Endodermal cell (in vitro differentiated cells): ENCODE data around the gene ELP4. TPM values are rescaled to one million over a fixed set of nuclear protein-coding genes. Genes with fewer than 3 reads are reported as not detected.
A peak's percentile ranks its signal among the peaks of the same experiment; 100 is the strongest.

Source experiments
- DNase-seq: peaks from one replicate; pipeline ENCODE4 v3.0.0-alpha.2; 2017
- H3K27ac ChIP-seq: 2 replicates; pipeline ENCODE4 v1.5.1; 2013; ENCODE audit warnings: mild to moderate bottlenecking, low read depth, low read length, moderate library complexity
- H3K27me3 ChIP-seq: 2 replicates; pipeline ENCODE4 v1.6.1; 2013; ENCODE audit warnings: mild to moderate bottlenecking, low read length, moderate library complexity; ENCODE audit not compliant: insufficient read depth, control insufficient read depth, poor library complexity, severe bottlenecking
- H3K36me3 ChIP-seq: 2 replicates; pipeline ENCODE4 v1.7.0; 2013; ENCODE audit warnings: mild to moderate bottlenecking, low read length, moderate library complexity; ENCODE audit not compliant: control insufficient read depth, insufficient read depth
- H3K4me1 ChIP-seq: one replicate; pipeline ENCODE4 v1.7.0; 2013; ENCODE audit warnings: low read length; ENCODE audit not compliant: control insufficient read depth, insufficient read depth
- H3K4me3 ChIP-seq: 2 replicates; pipeline ENCODE4 v1.5.1; 2013; ENCODE audit warnings: mild to moderate bottlenecking, low read length, moderate library complexity
- H3K9ac ChIP-seq: 2 replicates; pipeline ENCODE4 v1.6.1; 2013; ENCODE audit warnings: mild to moderate bottlenecking, low read length, moderate library complexity; ENCODE audit not compliant: poor library complexity, severe bottlenecking; ENCODE audit errors: extremely low read depth
- H3K9me3 ChIP-seq: 2 replicates; pipeline ENCODE4 v1.6.1; 2013; ENCODE audit warnings: mild to moderate bottlenecking, low read length, moderate library complexity; ENCODE audit not compliant: control insufficient read depth
- H3K27ac Mint-ChIP-seq: 2 replicates; pipeline ENCODE4 v1.8.0; 2020; ENCODE audit warnings: mixed read lengths
- H3K27me3 Mint-ChIP-seq: 2 replicates; pipeline ENCODE4 v1.8.0; 2021; ENCODE audit warnings: mild to moderate bottlenecking, mixed read lengths; ENCODE audit not compliant: insufficient read depth
- H3K36me3 Mint-ChIP-seq: 2 replicates; pipeline ENCODE4 v1.8.0; 2020; ENCODE audit warnings: low read depth, mixed read lengths
- H3K4me1 Mint-ChIP-seq: 2 replicates; pipeline ENCODE4 v1.8.0; 2020; ENCODE audit warnings: mixed read lengths
- H3K4me3 Mint-ChIP-seq: 2 replicates; pipeline ENCODE4 v1.8.0; 2020; ENCODE audit warnings: mild to moderate bottlenecking, moderate library complexity, mixed read lengths
- H3K9me3 Mint-ChIP-seq: 2 replicates; pipeline ENCODE4 v1.8.0; 2020; ENCODE audit warnings: mild to moderate bottlenecking, mixed read lengths
- WGBS, 2 experiments: methylation state at CpG; one replicate each; pipeline versions ENCODE4 v1.1.5 to v1.1.7; 2013; ENCODE audit warnings: missing lambda C conversion rate in 2 of 2, mixed read lengths in 1 of 2; ENCODE audit not compliant: insufficient coverage in 1 of 2, insufficient read length in 1 of 2; 5-methylcytosine and 5-hydroxymethylcytosine counted together
- total RNA-seq, 2 donors: library from RNA; stranded (reverse); fragmentation: NEBNext Ultra II Directional in 1 of 2; extraction: Animal tissue kit (Norgen Biotek cat#: 25700) in 1 of 2; gene quantifications; 2 replicates in 1 of 2; 3 replicates in 1 of 2; pipeline ENCODE4 v1.2.1, GENCODE V29; 2021
- TF ChIP-seq, protein P1 (sequence below): fragments of 200-600 bp; sonication (generic); conservative IDR thresholded peaks from 2 replicates; pipeline ENCODE4 v1.5.0; 2021; ENCODE audit warnings: antibody characterized with exemption, mild to moderate bottlenecking

ELP4 gene
- total RNA-seq, 2 donors from 2014 or later: 19.1 to 25.2 TPM

DNA sequence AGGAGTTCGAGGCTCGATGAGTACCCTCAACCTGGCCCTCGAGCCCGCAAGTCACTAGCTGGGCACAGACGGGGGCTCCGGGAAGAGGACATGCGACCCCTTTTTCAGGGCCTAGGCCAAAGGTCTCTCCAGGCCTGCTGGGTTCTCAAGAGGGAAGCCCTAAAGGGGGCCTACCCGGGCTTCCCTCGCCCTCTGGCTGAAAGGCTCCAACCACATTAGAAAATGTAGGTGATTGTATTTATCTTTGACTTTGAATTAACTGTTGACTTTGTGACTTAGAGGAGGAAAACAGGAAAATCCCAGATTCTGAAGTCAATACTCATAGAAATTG is 308.8 kb downstream of the ELP4 start:
- TF ChIP-seq, protein P1, sequence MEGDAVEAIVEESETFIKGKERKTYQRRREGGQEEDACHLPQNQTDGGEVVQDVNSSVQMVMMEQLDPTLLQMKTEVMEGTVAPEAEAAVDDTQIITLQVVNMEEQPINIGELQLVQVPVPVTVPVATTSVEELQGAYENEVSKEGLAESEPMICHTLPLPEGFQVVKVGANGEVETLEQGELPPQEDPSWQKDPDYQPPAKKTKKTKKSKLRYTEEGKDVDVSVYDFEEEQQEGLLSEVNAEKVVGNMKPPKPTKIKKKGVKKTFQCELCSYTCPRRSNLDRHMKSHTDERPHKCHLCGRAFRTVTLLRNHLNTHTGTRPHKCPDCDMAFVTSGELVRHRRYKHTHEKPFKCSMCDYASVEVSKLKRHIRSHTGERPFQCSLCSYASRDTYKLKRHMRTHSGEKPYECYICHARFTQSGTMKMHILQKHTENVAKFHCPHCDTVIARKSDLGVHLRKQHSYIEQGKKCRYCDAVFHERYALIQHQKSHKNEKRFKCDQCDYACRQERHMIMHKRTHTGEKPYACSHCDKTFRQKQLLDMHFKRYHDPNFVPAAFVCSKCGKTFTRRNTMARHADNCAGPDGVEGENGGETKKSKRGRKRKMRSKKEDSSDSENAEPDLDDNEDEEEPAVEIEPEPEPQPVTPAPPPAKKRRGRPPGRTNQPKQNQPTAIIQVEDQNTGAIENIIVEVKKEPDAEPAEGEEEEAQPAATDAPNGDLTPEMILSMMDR: no peak
- Mint-ChIP-seq H3K27ac (no peak overlapping the region), H3K27me3 (peaks cover 99% of the 10 kb centered on the region), H3K9me3 (no peaks in the 10 kb centered on the region), H3K36me3 (no peaks in the 10 kb centered on the region), H3K4me3 (peak overlapping the region; percentile 60), H3K4me1 (peaks cover 42% of the 10 kb centered on the region)
- Histone ChIP-seq H3K9me3 (no peaks in the 10 kb centered on the region), H3K9ac (no peak overlapping the region), H3K4me1 (peaks cover 3% of the 10 kb centered on the region), H3K4me3 (peak overlapping the region; percentile 77), H3K27me3 (peaks cover 100% of the 10 kb centered on the region), H3K36me3 (no peaks in the 10 kb centered on the region), H3K27ac (no peak overlapping the region)
- no peak for DNase-seq
- WGBS, 2 experiments: 8 to 10% methylated on average over 4 to 9 of the region's 9 CpGs

DNA sequence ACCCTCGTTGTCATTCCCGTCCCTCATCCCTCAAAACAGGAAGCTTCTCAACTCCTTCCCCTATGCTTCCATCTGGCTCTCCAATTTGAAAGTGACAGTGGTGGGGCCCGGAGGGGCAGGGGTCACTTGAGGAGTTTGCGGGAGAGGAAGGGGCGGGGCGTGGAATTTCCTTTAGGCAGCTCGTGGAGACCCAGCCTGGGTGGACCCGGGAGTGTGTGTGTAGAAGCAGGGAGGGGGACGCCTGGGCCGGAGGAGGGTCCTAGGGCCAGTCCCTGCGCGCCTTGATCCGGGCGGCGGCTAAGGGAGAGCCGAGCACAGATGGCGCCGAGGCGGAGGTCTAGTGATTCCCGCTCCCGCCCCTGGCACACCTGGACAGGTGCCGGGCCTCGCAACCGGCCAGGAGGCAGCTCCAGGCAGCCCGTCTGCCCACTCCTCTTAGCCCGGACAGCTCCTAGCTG is 309.3 kb downstream of the ELP4 start:
- H3K9me3 ChIP-seq: no peaks in the 10 kb centered on the region
- H3K9ac ChIP-seq: no peak overlapping the region
- TF ChIP-seq, protein P1: no peak
- H3K27ac ChIP-seq: no peak overlapping the region
- H3K4me1 ChIP-seq: peaks cover 3% of the 10 kb centered on the region
- H3K36me3 Mint-ChIP-seq: no peaks in the 10 kb centered on the region
- DNase-seq: peak; percentile 70
- H3K27me3 ChIP-seq: peaks cover 100% of the 10 kb centered on the region
- 7 to 17% methylated on average over 8 to 26 of the region's 26 CpGs for WGBS, 2 experiments
- no peak overlapping the region for H3K27ac Mint-ChIP-seq
- H3K27me3 Mint-ChIP-seq: peaks cover 99% of the 10 kb centered on the region
- H3K36me3 ChIP-seq: no peaks in the 10 kb centered on the region
- no peaks in the 10 kb centered on the region for H3K9me3 Mint-ChIP-seq
- H3K4me1 Mint-ChIP-seq: peaks cover 41% of the 10 kb centered on the region
- H3K4me3 ChIP-seq: no peak overlapping the region
- peak overlapping the region; percentile 60 for H3K4me3 Mint-ChIP-seq

DNA sequence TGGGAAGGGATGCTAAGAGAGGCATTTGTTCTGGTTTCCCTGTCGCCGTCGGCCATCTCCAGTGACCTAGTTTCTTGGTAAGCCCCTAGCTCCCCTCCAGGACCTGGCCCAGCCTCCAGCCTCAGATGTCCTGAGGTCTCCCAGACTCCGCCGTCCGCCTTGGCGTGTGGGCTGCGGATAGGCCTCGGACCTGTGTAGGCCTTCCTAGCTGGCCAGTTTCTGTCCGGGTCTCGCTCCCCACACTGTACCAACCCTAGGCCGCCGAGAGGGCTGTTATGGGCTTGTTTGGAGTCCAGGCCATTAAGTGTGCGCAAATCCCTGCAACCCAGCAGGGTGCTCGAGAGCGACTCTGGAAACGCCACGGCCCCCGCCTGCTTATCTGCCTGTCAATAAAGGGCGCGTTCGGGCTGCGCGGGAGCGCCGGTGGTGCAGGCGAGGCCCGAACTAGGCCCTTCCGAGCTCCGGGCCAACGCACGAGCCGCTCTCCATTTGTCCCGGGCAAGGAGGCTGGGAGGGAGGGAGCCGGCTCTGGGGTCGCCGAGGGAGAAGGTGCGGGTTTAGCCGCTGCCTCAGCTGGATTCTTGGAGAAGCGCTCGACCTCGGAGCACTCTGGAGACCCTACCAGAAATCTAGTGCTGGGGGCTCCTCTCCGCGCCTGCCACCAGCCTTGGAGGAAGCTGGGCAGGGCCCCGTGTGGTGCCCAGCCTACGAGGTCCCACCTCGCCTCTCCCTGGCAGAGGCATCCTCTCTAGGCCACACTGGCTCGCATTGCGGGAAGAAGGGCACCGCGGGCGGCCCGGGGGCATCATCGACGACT is 310.3 kb downstream of the ELP4 start:
- H3K36me3 Mint-ChIP-seq: no peaks in the 10 kb centered on the region
- DNase-seq: peak; percentile 87
- H3K4me1 ChIP-seq: peaks cover 7% of the 10 kb centered on the region
- peaks cover 100% of the 10 kb centered on the region for H3K27me3 ChIP-seq
- peak overlapping the region; percentile 40 for H3K4me3 Mint-ChIP-seq
- no peak overlapping the region for H3K4me3 ChIP-seq
- TF ChIP-seq, protein P1: no peak
- no peak overlapping the region for H3K27ac Mint-ChIP-seq
- peaks cover 43% of the 10 kb centered on the region for H3K4me1 Mint-ChIP-seq
- H3K9me3 Mint-ChIP-seq: no peaks in the 10 kb centered on the region
- peaks cover 100% of the 10 kb centered on the region for H3K27me3 Mint-ChIP-seq
- H3K9ac ChIP-seq: no peak overlapping the region
- H3K36me3 ChIP-seq: no peaks in the 10 kb centered on the region
- WGBS, 2 experiments: 8 to 11% methylated on average over 25 to 55 of the region's 55 CpGs
- no peak overlapping the region for H3K27ac ChIP-seq
- no peaks in the 10 kb centered on the region for H3K9me3 ChIP-seq
